ENCODE results near the gene GPR142. TPM values are rescaled to one million over a fixed set of nuclear protein-coding genes. Genes with fewer than 3 reads are reported as not detected.

Gene GPR142
- polyA plus RNA-seq (2013, experiment 1 of 2; ENCODE audit: insufficient read length) = not detected
- not detected for polyA plus RNA-seq (2013, experiment 2 of 2; ENCODE audit: insufficient read length)

DNA sequence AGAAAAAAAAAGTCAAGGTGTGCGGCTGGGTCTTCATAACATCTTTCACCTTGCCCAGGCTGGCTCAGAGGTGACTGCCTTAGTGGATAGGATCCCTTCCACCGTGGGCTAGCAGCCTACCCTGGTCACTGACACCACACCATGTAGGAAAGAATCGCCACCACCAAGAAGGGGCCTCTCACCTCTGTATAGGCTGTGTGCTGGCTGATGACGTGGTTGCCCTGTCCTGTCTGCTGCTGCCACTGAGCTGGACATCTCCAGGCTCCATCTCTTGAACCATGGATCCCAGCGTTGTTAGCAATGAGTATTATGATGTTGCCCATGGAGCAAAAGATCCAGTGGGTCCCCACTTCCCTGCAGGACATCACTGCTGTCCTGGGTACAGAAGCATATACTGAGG, at the start of gene GPR142:
Gene GPR142, plus strand, starts transcription at position 301 of the 400 bp plus-strand sequence. CDS start 2,035 bp downstream, outside the sequence.
- no peak for DNase-seq

GRCh38 chr17:74318391-74318790, 48.9 kb upstream of the GPR142 start:
- no peak for DNase-seq

GRCh38 chr17:74324521-74324920, 42.8 kb upstream of the GPR142 start:
- no peak for DNase-seq

GRCh38 chr17:74325376-74325742, 41.9 kb upstream of the GPR142 start:
- DNase-seq = no peak

DNA sequence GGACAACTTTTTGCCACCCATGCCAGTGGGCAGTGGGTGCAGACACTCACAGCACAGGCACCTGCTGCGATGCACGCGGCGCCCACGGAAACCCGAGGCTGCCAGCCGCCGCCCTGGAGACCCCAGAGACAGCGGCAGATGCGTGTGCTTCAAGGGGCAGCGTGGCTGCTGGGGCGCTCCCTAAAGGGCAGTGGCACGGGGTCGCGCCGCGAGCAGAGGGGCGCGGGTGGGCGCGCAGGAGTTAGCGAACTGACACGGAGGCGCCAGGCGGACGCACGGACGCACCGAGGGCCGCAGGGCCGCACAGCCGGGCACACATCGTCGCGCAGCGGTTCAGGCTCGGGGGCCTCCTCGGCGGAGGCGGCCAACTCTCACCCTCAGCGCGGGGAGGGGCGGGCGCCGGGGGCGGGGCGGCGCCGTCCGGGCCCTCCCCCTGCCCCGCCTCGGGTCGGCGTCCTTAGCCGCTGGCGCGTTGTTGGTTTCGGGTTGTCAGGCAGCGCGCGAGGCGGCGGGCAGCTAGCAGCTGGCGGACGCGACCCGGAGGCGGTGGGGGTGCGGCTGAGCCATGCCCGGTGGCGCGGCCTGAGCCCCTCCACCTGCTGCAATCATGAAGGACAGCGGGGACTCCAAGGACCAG, 41.4 kb upstream of the GPR142 start, which contains the start of gene KIF19:
Gene KIF19, plus strand, starts transcription at position 484 of the 637 bp plus-strand sequence. Its CDS starts 124 bp downstream, at position 608.
- no peak for DNase-seq

- DNase-seq = no peak
Measured at GRCh38 chr17:74326506-74326905, 40.8 kb upstream of the GPR142 start.

- no peak for DNase-seq
Measured at GRCh38 chr17:74328487-74328886, 38.8 kb upstream of the GPR142 start.

DNA sequence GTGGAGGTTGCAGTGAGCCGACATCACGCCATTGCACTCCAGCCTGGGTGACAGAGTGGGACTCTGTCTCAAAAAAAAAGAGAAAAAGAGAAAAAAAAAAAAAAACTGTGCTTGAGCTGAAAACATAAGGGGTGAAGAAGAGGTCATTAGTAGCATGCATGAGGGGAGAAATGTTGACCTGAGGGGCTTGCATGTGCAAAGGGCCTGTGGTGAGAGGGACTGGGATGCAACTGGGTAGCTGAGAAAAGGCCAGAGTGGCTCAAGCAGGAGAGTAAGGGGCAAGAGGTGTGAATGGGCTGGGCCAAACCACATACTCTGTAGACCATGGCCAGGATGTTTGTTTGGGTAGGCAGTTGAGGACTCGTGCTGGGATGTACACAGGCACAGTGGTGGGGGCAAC, 37.9 kb upstream of the GPR142 start:
- DNase-seq = no peak

DNA sequence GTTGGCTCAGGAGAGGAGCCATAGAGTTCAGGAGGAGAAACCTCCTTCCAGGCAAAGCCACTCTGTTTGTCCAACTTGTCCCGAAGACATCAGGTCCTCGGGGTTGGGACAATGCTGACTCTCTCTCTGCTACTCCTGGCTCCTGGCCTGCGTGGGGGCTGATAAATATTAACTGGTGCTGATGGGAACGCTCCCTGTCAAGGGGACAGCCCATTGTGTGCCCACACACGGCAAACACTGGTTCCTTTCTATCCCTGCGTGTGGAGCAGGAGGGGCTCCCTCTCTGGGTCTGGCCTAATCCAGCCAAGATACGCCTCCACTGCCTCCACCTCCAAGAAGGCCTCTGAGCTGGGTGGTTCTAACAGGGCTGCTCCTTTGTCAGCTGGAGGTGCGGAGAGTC, 36.9 kb upstream of the GPR142 start:
- DNase-seq = no peak

DNA sequence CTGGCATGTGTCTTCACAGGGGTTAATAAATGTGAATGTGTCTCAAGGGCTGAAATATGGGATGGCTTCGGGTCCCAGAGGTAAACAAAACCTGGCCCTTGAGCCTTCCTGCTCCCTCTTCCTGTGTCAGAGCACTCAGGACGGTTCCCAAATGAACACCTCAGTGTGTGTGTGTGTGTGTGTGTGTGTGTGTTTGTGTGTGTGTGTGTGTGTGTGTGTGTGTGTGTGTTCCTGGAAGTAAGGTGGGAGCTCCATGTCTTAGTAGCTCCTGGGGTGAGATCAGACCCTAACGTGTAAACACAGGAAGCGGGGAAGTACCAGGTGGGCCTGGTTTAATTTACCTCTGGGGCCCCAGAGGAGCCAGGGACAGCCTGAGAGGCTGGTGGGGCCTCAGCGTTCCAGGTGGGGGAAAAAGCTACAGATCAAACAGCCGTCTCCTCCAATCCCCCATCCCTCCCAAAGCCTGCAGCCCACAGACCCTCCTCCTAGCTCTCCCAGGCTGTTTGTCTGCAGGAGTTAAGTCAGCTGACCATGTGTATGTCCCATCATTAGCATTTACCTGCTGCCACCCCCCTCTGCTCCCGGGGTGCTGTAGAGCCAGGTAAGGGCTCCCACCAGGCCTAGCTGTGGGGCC, 35.2 kb upstream of the GPR142 start:
- DNase-seq = no peak

DNA sequence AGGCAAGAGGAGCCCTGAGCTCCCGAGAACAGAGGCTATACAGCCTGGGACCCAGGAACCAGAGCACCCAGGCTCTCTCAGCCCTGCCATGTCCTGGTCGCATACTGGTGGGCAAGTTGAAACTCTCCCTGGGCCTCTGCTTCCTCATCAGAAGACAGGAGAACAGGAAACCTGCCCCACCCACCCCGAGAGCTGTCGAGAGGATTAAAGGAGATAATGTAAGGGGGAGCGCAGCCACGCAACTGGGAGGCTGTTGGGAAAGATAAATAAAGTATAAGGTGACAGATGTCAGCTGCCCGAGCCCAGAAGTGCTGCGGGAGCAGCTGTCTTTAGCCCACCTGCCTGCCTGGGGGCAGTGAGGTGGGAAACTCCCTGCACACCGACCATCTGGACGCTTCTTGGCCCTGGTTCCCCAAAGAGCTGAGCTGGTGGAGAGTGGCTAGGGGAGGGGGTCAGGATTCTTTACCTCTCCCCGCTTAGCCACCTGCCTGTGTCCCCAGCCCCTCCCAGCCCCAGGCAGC, 34.5 kb upstream of the GPR142 start:
- no peak for DNase-seq

- DNase-seq = no peak
Measured at GRCh38 chr17:74334393-74335039, 32.8 kb upstream of the GPR142 start.

DNA sequence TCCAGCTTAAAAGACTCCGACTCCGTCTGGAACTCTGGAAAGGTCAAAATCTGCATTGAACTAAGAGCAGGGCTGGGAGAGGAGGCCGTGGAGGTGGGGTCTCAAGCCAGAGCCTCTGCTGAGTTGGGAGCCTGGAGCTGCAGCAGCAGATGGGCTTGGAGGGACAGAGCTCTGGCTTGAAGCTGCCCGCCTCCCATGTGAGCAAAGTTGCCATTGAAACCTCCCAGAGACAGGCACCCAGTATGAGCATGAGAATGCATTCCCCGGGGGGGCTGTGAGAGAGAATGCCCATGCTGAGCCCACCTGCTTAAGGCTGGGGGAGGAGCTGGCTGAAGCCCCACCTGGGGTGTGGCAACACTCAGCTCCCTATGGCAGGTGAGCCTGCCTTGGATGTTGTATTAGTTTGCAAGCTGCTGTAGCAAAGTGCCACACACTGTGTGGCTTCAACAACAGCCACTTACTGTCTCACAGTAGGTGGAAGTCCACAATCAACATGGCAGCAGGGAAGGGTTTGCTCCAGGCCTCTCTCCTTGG, 31.7 kb upstream of the GPR142 start:
- no peak for DNase-seq

GRCh38 chr17:74336307-74336706, 31.0 kb upstream of the GPR142 start:
- no peak for DNase-seq

- no peak for DNase-seq
Measured at GRCh38 chr17:74337834-74338500, 29.3 kb upstream of the GPR142 start.

- DNase-seq = no peak
Measured at GRCh38 chr17:74339537-74340195, 27.6 kb upstream of the GPR142 start.

- DNase-seq = no peak
Measured at GRCh38 chr17:74340470-74341023, 26.8 kb upstream of the GPR142 start.

GRCh38 chr17:74342224-74342623, 25.1 kb upstream of the GPR142 start:
- DNase-seq = no peak

- DNase-seq = no peak
Measured at GRCh38 chr17:74343121-74343520, 24.2 kb upstream of the GPR142 start.

DNA sequence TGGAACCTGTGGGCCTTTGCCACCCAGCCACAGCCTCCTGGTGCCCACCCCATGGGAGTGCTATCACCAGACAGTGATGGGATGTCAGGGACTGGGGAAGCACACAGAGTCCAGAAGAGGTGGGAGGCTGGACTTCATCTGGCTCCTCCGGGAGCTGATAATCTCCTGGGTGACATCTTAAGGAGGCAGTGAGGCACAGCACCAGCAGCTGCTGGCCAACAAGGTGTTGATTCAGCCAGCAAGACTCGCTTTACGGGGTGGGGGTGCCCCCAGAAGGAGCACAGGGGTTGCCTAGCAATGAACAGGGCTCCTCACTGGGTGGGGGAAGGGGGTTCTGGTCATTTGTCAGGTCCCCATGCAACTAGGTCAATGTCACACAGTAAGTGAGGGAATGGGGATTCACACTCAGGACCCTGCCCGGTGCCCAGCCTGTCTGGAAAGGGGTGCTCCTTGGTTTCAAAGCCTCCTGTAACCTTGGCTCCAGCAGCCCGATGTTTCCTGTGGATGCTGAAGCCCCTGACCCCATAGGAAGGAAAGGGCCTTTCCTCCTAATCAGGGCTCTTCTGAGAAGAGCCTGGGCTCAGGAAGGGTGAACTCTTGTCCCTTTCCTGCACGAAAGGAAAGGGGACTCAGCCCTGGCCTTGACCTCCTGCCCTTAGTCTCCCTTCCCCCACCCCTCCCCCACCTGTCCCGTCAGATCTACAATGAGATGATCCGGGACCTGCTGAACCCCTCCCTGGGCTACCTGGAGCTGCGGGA, 23.6 kb upstream of the GPR142 start:
- DNase-seq = no peak

DNA sequence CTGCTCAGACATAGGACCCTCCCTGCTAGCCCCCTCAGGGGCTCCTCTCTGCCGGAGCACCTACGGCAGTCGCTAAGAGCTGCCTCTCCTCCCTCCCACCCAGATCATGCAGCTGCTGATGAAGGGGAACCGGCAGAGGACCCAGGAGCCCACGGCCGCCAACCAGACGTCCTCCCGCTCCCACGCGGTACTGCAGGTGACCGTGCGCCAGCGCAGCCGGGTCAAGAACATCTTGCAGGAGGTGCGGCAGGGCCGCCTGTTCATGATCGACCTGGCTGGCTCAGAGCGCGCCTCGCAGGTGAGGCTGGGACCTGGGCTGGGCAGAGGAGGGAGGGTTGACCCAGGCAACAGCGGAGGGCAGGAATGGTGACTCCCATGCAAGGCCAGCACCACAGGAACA, 22.6 kb upstream of the GPR142 start:
- no peak for DNase-seq

All from fibroblast of skin of abdomen (primary cell).